CD4-positive, alpha-beta T cell treated with Interleukin-12 subunit alpha and Interleukin-12 subunit beta, for 1 hour (primary cell): Measurements from ENCODE around the gene KLF18.
"Not testable (repeated sequence)": the region's sequence is repeated elsewhere in the genome, so short reads cannot be mapped to it uniquely, and the experiment has no call there.

Experiments
- DNase-seq: peaks from one replicate; pipeline ENCODE4 v3.0.0-alpha.2; 2020

The KLF18 gene

GRCh38 chr1:44119525-44119924 lies 21.9 kb downstream of the KLF18 start:
- no peak for DNase-seq

- no peak for DNase-seq
Measured at GRCh38 chr1:44118682-44119081, 22.7 kb downstream of the KLF18 start, which contains the start of gene KLF17. Gene KLF17 (plus strand): TSS chr1:44118821. CDS start chr1:44118908, 87 bp downstream.

- not testable (repeated sequence) for DNase-seq
Measured at GRCh38 chr1:44117272-44117671, 24.2 kb downstream of the KLF18 start.

GRCh38 chr1:44114098-44114497 lies 27.3 kb downstream of the KLF18 start:
- no peak for DNase-seq

GRCh38 chr1:44113095-44113609 lies 28.3 kb downstream of the KLF18 start:
- no peak for DNase-seq

- no peak for DNase-seq
Measured at GRCh38 chr1:44112486-44112885, 28.9 kb downstream of the KLF18 start.

GRCh38 chr1:44111861-44112260 lies 29.6 kb downstream of the KLF18 start:
- DNase-seq = no peak

GRCh38 chr1:44110916-44111315 lies 30.5 kb downstream of the KLF18 start:
- no peak for DNase-seq

GRCh38 chr1:44108971-44109370 lies 32.5 kb downstream of the KLF18 start:
- DNase-seq = no peak

- no peak for DNase-seq
Measured at GRCh38 chr1:44108241-44108640, 33.2 kb downstream of the KLF18 start.

- DNase-seq = no peak
Measured at GRCh38 chr1:44105810-44106209, 35.6 kb downstream of the KLF18 start.

- DNase-seq = no peak
Measured at GRCh38 chr1:44103270-44104131, 37.9 kb downstream of the KLF18 start.

- DNase-seq = no peak
Measured at GRCh38 chr1:44101328-44101727, 40.1 kb downstream of the KLF18 start.

GRCh38 chr1:44100183-44100868 lies 41.1 kb downstream of the KLF18 start:
- no peak for DNase-seq

GRCh38 chr1:44094047-44094446 lies 47.4 kb downstream of the KLF18 start:
- DNase-seq = no peak

- DNase-seq = no peak
Measured at GRCh38 chr1:44090429-44091252, 50.8 kb downstream of the KLF18 start.

GRCh38 chr1:44089371-44090048 lies 51.9 kb downstream of the KLF18 start:
- no peak for DNase-seq
